ENCODE measurements around the gene NMU.
"Not testable (repeated sequence)": the region's sequence is repeated elsewhere in the genome, so short reads cannot be mapped to it uniquely, and the experiment has no call there.

Gene NMU

GRCh38 chr4:55618546-55619143 lies 17.5 kb downstream of the NMU start:
- DNase-seq: no peak

GRCh38 chr4:55617587-55618197 lies 18.4 kb downstream of the NMU start:
- no peak for DNase-seq

GRCh38 chr4:55615008-55615407 lies 21.1 kb downstream of the NMU start:
- DNase-seq: no peak

- no peak for DNase-seq
These were observed 22.5 kb downstream of the NMU start for GRCh38 chr4:55613621-55614020.

GRCh38 chr4:55612341-55612740 lies 23.8 kb downstream of the NMU start:
- no peak for DNase-seq

GRCh38 chr4:55611358-55612059 lies 24.6 kb downstream of the NMU start:
- no peak for DNase-seq

GRCh38 chr4:55610381-55610780 lies 25.7 kb downstream of the NMU start:
- no peak for DNase-seq

- DNase-seq: no peak
These were observed 26.7 kb downstream of the NMU start for GRCh38 chr4:55609393-55609866.

GRCh38 chr4:55608591-55608990 lies 27.5 kb downstream of the NMU start:
- no peak for DNase-seq

GRCh38 chr4:55604996-55605395 lies 31.1 kb downstream of the NMU start:
- DNase-seq: no peak

- no peak for DNase-seq
These were observed 35.5 kb downstream of the NMU start for GRCh38 chr4:55600640-55601039.

- no peak for DNase-seq
These were observed 37.5 kb downstream of the NMU start for GRCh38 chr4:55598641-55599040.

GRCh38 chr4:55592014-55592413 lies 44.1 kb downstream of the NMU start, which contains the start of gene PDCL2:
Gene PDCL2 (minus strand): TSS chr4:55592245. CDS start chr4:55592109, 136 bp downstream.
- DNase-seq: no peak

GRCh38 chr4:55588160-55588559 lies 47.9 kb downstream of the NMU start:
- no peak for DNase-seq

- DNase-seq: not testable (repeated sequence)
These were observed 53.3 kb downstream of the NMU start for GRCh38 chr4:55582773-55583172.

- no peak for DNase-seq
These were observed 57.6 kb downstream of the NMU start for GRCh38 chr4:55578341-55579010.

- DNase-seq: no peak
These were observed 60.6 kb downstream of the NMU start for GRCh38 chr4:55575513-55575912.

GRCh38 chr4:55574252-55574651 lies 61.8 kb downstream of the NMU start:
- no peak for DNase-seq

GRCh38 chr4:55571806-55572205 lies 64.3 kb downstream of the NMU start:
- DNase-seq: no peak

GRCh38 chr4:55568905-55569504 lies 67.1 kb downstream of the NMU start:
- DNase-seq: no peak

- DNase-seq: no peak
These were observed 74.2 kb downstream of the NMU start for GRCh38 chr4:55561889-55562288.

GRCh38 chr4:55560096-55560495 lies 76.0 kb downstream of the NMU start:
- no peak for DNase-seq

GRCh38 chr4:55554453-55555030 lies 81.6 kb downstream of the NMU start:
- DNase-seq: no peak
